Measurements from ENCODE around the gene ISYNA1.

Gene ISYNA1

GRCh38 chr19:18444513-18444912, 6.6 kb upstream of the ISYNA1 start:
- TF ChIP-seq EGR1 (IDR thresholded peaks at IDR 0.05), result no peak
- TF ChIP-seq YY1 (IDR thresholded peaks at IDR 0.05; ENCODE audit: low read depth), result no peak
- TF ChIP-seq ZBTB7A (IDR thresholded peaks at IDR 0.05; ENCODE audit: low read depth), result no peak
- TF ChIP-seq NFIC (IDR thresholded peaks at IDR 0.05), result no peak
- TF ChIP-seq TEAD4 (IDR thresholded peaks at IDR 0.05), result no peak
- no peak for TF ChIP-seq CEBPB (IDR thresholded peaks at IDR 0.05)
- no peak for TF ChIP-seq EP300 (IDR thresholded peaks at IDR 0.05; ENCODE audit: borderline replicate concordance)
- no peak for TF ChIP-seq RAD21 (IDR thresholded peaks at IDR 0.05; ENCODE audit: low read depth)
- TF ChIP-seq CREB1 (IDR thresholded peaks at IDR 0.05; ENCODE audit: low read depth), result no peak
- TF ChIP-seq TAF1 (IDR thresholded peaks at IDR 0.05; ENCODE audit: low read depth), result no peak
- TF ChIP-seq USF1 (IDR thresholded peaks at IDR 0.05), result no peak
- no peak for TF ChIP-seq TCF12 (IDR thresholded peaks at IDR 0.05; ENCODE audit: low read depth)

- TF ChIP-seq EGR1 (IDR thresholded peaks at IDR 0.05), result no peak
- no peak for TF ChIP-seq TCF12 (IDR thresholded peaks at IDR 0.05; ENCODE audit: low read depth)
- TF ChIP-seq FOXM1 (IDR thresholded peaks at IDR 0.05; ENCODE audit: borderline replicate concordance, low read depth), result no peak
- no peak for TF ChIP-seq EP300 (IDR thresholded peaks at IDR 0.05; ENCODE audit: borderline replicate concordance)
- no peak for TF ChIP-seq RAD21 (IDR thresholded peaks at IDR 0.05; ENCODE audit: low read depth)
- no peak for TF ChIP-seq MAX (IDR thresholded peaks at IDR 0.05)
- TF ChIP-seq TEAD4 (IDR thresholded peaks at IDR 0.05), result no peak
These were observed 5.9 kb upstream of the ISYNA1 start for GRCh38 chr19:18443831-18444230.

GRCh38 chr19:18443406-18443805, 5.5 kb upstream of the ISYNA1 start:
- TF ChIP-seq CREB1 (IDR thresholded peaks at IDR 0.05; ENCODE audit: low read depth) (no peak), RAD21 (IDR thresholded peaks at IDR 0.05; ENCODE audit: low read depth) (no peak), EP300 (IDR thresholded peaks at IDR 0.05; ENCODE audit: borderline replicate concordance) (no peak), TCF12 (IDR thresholded peaks at IDR 0.05; ENCODE audit: low read depth) (no peak), YY1 (IDR thresholded peaks at IDR 0.05; ENCODE audit: low read depth) (no peak), TAF1 (IDR thresholded peaks at IDR 0.05; ENCODE audit: low read depth) (no peak), ZBTB7A (IDR thresholded peaks at IDR 0.05; ENCODE audit: low read depth) (no peak), FOXM1 (IDR thresholded peaks at IDR 0.05; ENCODE audit: borderline replicate concordance, low read depth) (no peak)

GRCh38 chr19:18442941-18443340, 5.0 kb upstream of the ISYNA1 start:
- TF ChIP-seq ZBTB7A (IDR thresholded peaks at IDR 0.05; ENCODE audit: low read depth) (no peak), CEBPB (IDR thresholded peaks at IDR 0.05) (no peak), MAX (IDR thresholded peaks at IDR 0.05) (no peak), EGR1 (IDR thresholded peaks at IDR 0.05) (no peak), TAF1 (IDR thresholded peaks at IDR 0.05; ENCODE audit: low read depth) (no peak), NFIC (IDR thresholded peaks at IDR 0.05) (no peak), TEAD4 (IDR thresholded peaks at IDR 0.05) (no peak), RAD21 (IDR thresholded peaks at IDR 0.05; ENCODE audit: low read depth) (no peak)

- TF ChIP-seq YY1 (IDR thresholded peaks at IDR 0.05; ENCODE audit: low read depth), result no peak
- no peak for TF ChIP-seq RAD21 (IDR thresholded peaks at IDR 0.05; ENCODE audit: low read depth)
- no peak for TF ChIP-seq USF1 (IDR thresholded peaks at IDR 0.05)
- no peak for TF ChIP-seq EP300 (IDR thresholded peaks at IDR 0.05; ENCODE audit: borderline replicate concordance)
- no peak for TF ChIP-seq EGR1 (IDR thresholded peaks at IDR 0.05)
- TF ChIP-seq REST (IDR thresholded peaks at IDR 0.05; ENCODE audit: low read depth), result no peak
- no peak for TF ChIP-seq MAX (IDR thresholded peaks at IDR 0.05)
- no peak for TF ChIP-seq FOXM1 (IDR thresholded peaks at IDR 0.05; ENCODE audit: borderline replicate concordance, low read depth)
- no peak for TF ChIP-seq ZBTB7A (IDR thresholded peaks at IDR 0.05; ENCODE audit: low read depth)
- TF ChIP-seq TEAD4 (IDR thresholded peaks at IDR 0.05), result no peak
- TF ChIP-seq CREB1 (IDR thresholded peaks at IDR 0.05; ENCODE audit: low read depth), result no peak
- TF ChIP-seq TAF1 (IDR thresholded peaks at IDR 0.05; ENCODE audit: low read depth), result no peak
- no peak for TF ChIP-seq NFIC (IDR thresholded peaks at IDR 0.05)
- no peak for TF ChIP-seq CEBPB (IDR thresholded peaks at IDR 0.05)
- no peak for TF ChIP-seq TCF12 (IDR thresholded peaks at IDR 0.05; ENCODE audit: low read depth)
These were observed 4.2 kb upstream of the ISYNA1 start for GRCh38 chr19:18441804-18442788.

GRCh38 chr19:18440936-18441803, 3.2 kb upstream of the ISYNA1 start:
- no peak for TF ChIP-seq TEAD4 (IDR thresholded peaks at IDR 0.05)
- no peak for TF ChIP-seq TAF1 (IDR thresholded peaks at IDR 0.05; ENCODE audit: low read depth)
- no peak for TF ChIP-seq EP300 (IDR thresholded peaks at IDR 0.05; ENCODE audit: borderline replicate concordance)
- no peak for TF ChIP-seq REST (IDR thresholded peaks at IDR 0.05; ENCODE audit: low read depth)
- TF ChIP-seq CEBPB (IDR thresholded peaks at IDR 0.05), result no peak
- TF ChIP-seq USF1 (IDR thresholded peaks at IDR 0.05), result no peak
- TF ChIP-seq FOXM1 (IDR thresholded peaks at IDR 0.05; ENCODE audit: borderline replicate concordance, low read depth), result no peak
- TF ChIP-seq RAD21 (IDR thresholded peaks at IDR 0.05; ENCODE audit: low read depth), result no peak
- TF ChIP-seq CREB1 (IDR thresholded peaks at IDR 0.05; ENCODE audit: low read depth), result no peak
- no peak for TF ChIP-seq YY1 (IDR thresholded peaks at IDR 0.05; ENCODE audit: low read depth)
- no peak for TF ChIP-seq TCF12 (IDR thresholded peaks at IDR 0.05; ENCODE audit: low read depth)
- TF ChIP-seq ZBTB7A (IDR thresholded peaks at IDR 0.05; ENCODE audit: low read depth), result no peak
- TF ChIP-seq MAX (IDR thresholded peaks at IDR 0.05), result no peak
- TF ChIP-seq EGR1 (IDR thresholded peaks at IDR 0.05), result no peak
- TF ChIP-seq NFIC (IDR thresholded peaks at IDR 0.05), result no peak
